AG09309 (cell line): ENCODE data around the gene PARP16.

Experiments
- DNase-seq: peaks from one replicate; pipeline ENCODE4 v3.0.0-alpha.2; 2010; ENCODE audit warnings: low read depth
- H3K4me3 ChIP-seq: 2 replicates; pipeline ENCODE4 v1.5.1; 2011; ENCODE audit warnings: mild to moderate bottlenecking, low read depth, low read length, moderate library complexity; ENCODE audit not compliant: control insufficient read depth
- TF ChIP-seq, protein P1 (sequence below): IDR thresholded peaks from 2 replicates; pipeline ENCODE4 v1.5.1; 2011; ENCODE audit warnings: mild to moderate bottlenecking, low read depth, low read length, inconsistent platforms; ENCODE audit not compliant: insufficient read depth, control insufficient read depth; ENCODE audit errors: missing control alignments

Gene PARP16

DNA sequence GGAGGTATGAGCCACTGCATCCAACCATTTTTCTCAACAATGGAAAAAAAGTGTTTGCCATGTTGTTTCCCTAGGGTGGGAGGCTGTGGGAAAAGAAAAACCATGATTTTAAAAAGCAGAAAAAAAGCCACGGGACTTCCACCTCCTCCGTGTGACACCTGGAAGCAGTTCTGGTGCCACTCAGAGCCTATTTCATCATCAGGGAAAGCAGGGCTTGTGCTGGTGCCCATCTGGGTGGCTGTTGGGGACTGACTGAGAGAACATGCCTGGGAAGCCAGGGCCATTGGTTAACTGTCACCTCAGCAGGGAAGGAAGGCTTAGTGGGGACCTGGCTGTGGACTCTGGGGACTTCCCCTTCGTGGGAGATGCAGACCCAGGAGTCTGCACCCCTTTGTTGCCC lies 25.1 kb upstream of the PARP16 start:
- DNase-seq, result no peak
- TF ChIP-seq, protein P1, sequence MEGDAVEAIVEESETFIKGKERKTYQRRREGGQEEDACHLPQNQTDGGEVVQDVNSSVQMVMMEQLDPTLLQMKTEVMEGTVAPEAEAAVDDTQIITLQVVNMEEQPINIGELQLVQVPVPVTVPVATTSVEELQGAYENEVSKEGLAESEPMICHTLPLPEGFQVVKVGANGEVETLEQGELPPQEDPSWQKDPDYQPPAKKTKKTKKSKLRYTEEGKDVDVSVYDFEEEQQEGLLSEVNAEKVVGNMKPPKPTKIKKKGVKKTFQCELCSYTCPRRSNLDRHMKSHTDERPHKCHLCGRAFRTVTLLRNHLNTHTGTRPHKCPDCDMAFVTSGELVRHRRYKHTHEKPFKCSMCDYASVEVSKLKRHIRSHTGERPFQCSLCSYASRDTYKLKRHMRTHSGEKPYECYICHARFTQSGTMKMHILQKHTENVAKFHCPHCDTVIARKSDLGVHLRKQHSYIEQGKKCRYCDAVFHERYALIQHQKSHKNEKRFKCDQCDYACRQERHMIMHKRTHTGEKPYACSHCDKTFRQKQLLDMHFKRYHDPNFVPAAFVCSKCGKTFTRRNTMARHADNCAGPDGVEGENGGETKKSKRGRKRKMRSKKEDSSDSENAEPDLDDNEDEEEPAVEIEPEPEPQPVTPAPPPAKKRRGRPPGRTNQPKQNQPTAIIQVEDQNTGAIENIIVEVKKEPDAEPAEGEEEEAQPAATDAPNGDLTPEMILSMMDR, result no peak

DNA sequence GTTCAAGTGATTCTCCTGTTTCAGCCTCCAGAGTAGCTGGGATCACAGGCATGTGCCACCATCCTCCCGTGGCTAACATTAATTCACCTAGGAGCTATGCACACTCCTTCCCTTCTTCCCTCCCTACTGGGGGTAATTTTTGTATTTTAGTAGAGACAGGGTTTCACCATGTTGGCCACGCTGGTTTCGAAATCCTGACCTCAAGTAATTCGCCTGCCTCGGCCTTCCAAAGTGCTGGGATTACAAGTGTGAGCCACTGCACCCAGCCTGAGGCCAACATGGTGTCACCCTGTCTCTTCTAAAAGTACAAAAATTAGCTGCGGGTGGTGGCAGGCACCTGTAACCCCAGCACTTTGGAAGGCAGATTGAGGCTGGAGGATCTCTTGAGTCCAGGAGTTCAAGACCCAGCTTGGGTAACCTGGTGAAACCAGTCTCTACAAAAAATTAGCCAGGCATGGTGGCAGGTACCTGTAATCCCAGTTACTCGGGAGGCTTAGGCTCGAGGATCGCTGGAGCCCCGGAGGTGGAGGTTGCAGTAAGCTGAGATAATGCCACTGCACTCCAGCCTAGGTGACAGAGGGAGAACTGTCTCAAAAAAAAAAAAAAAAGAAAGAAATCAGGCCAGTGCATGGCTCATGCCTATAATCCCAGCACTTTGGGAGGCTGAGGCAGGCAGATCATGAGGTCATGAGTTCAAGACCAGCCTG lies 23.9 kb upstream of the PARP16 start:
- no peak overlapping the region for H3K4me3 ChIP-seq
- TF ChIP-seq, protein P1, result no peak
- no peak for DNase-seq

More for the DNA sequence above, 25.1 kb upstream of the PARP16 start:
- no peak overlapping the region for H3K4me3 ChIP-seq

DNA sequence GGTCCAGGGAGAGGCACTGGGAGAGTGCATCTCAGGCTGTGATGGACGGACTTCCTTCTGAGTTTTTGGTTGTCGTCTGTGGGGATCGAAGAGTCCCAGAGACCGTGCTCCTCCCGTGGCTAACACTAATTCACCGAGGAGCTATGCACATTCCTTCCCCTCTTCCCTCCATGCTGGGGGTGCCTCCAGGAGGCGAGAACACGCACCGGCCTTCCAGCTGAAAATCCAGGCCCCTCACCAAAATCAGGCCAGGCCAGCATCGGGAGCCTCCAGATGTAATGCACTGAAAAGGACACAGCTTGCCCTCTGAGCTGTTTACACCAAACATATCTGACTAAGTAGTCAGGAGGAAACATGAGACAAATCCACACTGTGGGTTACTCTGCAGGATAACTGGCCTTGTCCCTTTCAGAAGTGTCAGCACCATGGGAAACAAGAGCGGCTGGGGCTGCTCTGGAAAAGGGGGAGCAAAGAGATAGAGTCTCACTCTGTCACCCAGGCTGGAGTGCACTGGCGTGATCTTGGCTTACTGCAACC lies 23.3 kb upstream of the PARP16 start:
- no peak for DNase-seq
- TF ChIP-seq, protein P1, result no peak
- H3K4me3 ChIP-seq, result no peak overlapping the region

DNA sequence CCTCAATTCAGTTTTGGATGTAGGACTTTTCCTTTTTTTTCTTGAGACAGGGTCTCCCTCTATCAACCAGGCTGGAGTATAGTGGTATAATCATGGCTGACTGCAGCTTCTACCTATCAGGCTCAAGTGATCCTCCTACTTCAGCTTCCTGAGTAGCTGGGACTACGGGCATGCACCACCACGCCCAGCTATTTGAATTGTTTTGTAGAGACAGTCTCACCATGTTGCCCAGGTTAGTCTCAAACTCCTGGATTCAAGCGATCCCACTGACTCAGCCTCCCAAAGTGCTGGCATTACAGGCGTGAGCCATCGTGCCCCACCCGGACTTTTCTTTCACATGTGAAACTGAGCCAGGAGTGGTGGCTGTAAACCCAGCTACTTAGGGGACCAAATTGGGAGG lies 21.3 kb upstream of the PARP16 start:
- DNase-seq, result no peak
- TF ChIP-seq, protein P1, result no peak
- no peak overlapping the region for H3K4me3 ChIP-seq

DNA sequence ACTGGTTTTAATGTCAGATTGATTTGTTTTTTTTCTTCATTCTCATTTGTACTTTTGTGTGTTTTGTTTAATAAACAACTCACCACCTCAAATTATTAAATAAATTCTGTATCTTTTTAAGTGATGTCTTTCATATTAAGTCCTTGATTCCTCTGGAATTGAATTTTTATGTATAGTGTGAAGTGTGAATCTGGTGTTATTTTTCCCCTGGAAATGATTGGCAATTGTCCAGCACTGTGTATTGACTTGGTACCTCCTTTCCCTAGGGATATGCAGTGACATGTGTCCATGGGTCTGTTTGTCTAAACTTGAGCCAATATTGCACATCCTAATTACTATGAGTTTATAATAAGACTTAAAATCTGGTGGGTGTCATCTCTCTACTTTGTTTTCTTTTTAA lies 19.9 kb upstream of the PARP16 start:
- no peak overlapping the region for H3K4me3 ChIP-seq
- no peak for DNase-seq
- TF ChIP-seq, protein P1, result no peak

DNA sequence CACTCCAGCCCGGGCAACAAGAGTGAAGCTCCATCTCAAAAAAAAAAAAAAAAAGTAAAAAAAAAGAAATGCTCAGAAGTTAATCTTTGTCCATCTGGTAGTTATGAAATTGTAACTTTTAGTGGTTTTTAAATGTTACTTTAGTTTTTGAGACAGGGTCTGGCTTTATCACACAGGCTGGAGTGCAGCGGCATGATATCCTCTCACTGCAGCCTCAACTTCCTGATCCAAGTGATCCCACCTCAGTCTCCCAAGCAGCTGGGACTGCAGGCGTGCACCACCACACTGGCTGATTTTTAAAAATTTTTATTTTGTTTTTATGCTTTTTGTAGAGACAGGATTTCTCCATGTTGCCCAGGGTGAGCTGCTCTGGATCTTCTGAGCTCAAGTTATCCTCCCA lies 19.1 kb upstream of the PARP16 start:
- H3K4me3 ChIP-seq, result no peak overlapping the region
- DNase-seq, result no peak
- TF ChIP-seq, protein P1, result no peak
